Stimulated activated CD4-positive, alpha-beta T cell treated with anti-CD3 and anti-CD28 coated beads, TNF-alpha, amount 100 ng/mL, for 24 hours (primary cell): ENCODE data around the gene LCNL1.
"Not testable (repeated sequence)": the region's sequence is repeated elsewhere in the genome, so short reads cannot be mapped to it uniquely, and the experiment has no call there.

Source experiments
- DNase-seq, 3 experiments: peaks; one replicate each; pipeline ENCODE4 v3.0.0-alpha.2; 2020; ENCODE audit warnings: low read depth in 3 of 3

The LCNL1 gene

DNA sequence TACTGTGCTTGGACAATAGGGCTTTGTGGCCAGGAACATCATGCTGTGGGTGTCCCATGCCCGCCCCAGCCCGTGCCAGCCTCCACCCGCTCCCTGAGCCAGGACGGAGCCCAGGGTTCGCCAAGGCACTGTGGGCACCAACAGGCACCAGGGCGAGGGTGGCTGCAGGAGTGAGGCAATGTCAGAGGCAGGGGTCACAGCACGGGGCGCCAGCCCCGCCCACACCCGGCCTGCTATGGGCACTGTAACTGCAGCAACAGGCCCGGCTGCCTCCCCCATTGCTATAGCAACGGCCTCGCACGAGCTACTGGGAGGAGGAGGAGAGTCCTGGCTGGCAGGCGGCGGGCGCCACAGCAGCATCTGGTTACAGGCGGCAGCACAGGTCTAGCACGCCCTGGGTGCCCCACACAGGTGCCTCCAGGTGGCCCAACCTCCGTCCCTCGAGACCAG is 42.7 kb downstream of the LCNL1 start:
- no peak for DNase-seq

DNA sequence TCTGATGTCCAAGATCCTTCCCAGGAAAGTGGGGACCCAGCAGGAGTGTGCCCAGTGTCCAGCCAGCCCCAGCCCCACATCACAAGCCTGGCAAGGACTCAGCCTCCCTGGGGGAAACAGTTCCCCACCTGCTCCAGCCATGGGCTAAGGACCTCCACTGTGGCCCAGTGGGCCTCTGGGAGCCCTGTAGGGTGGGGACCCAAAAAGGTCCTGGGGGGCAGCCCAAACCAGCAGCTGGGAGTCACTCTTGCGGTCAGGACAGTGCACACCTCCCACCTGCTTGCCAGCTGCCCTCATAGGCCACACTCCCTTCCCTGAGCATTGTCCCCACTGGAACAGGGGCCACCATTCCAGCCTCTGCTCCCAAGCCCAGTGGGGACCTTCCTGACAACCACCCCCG is 43.6 kb downstream of the LCNL1 start:
- no peak for DNase-seq

DNA sequence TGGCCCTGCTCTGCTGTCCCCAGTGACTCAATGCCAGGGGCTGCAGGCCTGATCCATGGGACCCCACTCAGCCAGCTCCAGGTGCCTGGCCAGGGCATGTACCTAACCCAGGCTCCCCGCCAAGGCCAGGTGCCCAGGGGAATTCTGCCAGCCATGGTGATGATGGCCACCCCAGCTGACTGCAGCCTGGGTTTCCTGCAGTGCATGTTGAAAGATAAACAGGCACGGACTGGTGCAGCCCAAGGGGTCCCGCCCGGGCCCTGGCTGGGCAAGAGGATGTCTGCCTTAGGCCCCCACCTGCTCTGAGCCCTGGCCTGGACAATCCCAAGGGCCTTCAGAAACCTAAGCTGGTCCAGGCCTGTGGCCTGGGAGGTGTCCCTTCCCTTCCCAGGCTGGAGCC is 44.0 kb downstream of the LCNL1 start:
- no peak for DNase-seq

DNA sequence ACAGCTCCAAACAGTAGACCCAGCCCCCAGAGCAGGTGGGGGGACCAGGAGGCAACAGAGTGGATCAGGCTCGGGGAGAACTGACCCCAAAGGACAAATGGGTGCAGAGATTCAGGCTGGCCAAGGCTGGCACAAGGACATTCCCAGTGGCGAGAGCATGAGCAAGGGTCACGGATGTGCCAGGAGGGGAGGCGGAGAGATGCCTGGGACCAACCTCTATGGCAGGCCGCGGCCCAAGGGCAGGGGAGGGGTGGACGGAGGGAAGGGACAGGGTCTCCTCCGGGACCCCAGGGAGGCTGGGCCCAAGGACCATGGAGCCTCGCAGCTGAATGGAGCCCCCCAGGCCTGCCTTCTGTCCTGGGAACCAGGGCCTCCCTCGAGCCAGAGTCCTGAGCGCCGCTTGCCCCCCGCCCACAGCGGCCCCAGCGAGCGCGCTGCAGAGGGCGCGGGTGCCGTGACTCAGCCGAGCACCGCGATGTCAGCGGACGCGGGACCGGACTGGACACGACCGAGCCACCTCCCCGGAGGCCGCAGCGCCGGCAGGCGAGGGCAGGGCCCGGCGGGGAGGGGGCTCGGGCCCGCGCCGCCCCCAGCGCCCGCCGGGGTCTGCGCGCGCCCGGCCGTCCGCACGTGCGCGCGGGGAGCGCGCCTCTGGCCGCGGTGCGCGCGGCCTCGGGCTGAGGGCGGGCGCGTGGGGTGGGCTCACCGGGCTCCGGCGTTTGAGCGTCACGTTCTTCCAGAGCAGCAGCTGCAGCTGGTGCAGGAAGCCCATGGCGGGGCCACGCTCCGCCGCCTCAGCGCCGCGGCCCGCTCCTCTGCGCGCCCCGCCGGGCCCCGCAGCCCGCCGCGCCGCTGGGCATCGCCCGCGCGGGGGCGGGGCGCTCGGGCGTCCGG is 44.8 kb downstream of the LCNL1 start, which contains the start of gene ABCA2:
Gene ABCA2 (minus strand): TSS at position 869 of the 894 bp plus-strand sequence. CDS start 97 bp downstream, at position 772.
- no peak for DNase-seq

DNA sequence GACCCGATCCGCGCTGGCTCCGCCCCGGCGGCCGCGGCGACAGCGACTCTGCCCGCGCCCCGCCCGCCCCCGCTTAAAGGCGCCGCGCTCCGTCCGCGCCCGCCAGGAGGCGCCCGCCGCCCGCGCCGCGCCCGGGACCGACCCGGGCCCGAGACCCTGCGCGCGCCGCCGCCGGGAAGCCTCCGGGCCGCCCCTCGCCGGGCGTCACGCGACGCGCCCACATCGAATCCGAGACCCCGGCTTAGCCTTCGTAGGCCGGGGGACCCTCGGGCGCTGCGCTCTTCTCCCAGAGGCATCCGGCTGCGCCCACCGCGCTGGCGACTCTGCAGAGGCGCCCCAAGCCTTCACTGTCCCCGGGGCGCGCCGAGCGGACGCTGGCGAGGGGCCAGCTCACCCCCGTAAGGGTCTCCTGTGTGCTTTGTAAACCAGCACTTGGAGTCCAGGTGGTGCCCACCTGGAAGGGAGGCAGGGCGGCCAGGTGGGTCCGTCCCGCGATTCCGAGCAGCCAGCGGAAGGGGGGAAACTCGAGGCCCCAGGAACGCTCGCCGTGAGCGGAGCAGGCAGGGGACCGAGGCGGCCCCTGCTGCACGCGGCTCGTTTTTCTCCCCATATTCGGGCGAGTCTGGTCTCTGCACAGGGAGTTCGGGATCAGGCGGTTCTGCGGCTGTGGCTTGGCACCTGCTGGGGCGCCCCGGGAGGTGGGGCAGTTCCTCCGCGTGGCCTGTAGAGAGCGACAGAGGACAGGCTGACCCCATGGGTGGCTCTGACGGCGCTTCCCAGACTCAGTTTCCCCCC is 45.7 kb downstream of the LCNL1 start:
- peak in 2 of 3 experiments; percentile 45 to 67 for DNase-seq

DNA sequence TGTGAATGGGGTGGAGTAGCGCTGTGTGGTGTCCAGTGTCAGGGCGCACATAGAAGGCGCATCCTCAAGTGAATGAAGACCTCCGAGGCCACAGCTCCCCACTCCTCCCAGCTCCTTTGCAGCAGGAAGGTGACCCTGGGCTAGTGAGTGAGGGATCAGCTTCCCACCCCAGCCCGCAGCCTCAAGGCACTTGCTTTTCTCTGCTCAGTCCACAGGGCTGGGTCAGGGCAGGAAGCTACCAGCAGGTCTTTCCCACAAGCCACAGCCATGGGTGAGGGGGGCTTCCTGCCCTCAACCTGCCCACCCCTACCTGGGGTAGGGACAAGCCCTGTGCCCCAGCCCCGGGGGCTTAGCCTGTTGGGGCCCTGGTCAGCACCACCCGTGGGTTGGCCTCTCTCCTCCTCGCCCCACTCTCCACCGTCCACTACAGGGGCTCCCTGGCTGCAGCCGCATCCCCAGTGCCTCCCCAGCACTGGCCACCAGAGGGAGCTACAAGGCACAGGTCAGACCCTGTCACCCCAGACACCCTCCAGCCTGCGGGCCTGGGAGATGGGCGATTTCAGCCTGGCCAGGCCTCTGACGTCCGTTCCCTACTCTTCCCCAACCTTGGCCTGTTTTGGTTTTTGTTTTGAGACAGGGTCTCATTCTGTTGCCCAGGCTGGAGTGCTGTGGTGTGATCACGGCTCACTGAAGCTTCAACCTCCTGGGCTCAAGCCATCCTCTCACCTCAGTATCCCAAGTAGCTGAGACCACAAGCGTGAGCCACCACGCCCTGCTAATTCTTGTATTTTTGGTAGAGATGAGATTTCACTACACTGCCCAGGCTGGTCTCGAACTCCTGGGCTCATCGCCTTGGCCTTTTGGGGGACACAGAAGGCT is 46.5 kb downstream of the LCNL1 start:
- DNase-seq, result peak; percentile 35 to 73 (median 52)

DNA sequence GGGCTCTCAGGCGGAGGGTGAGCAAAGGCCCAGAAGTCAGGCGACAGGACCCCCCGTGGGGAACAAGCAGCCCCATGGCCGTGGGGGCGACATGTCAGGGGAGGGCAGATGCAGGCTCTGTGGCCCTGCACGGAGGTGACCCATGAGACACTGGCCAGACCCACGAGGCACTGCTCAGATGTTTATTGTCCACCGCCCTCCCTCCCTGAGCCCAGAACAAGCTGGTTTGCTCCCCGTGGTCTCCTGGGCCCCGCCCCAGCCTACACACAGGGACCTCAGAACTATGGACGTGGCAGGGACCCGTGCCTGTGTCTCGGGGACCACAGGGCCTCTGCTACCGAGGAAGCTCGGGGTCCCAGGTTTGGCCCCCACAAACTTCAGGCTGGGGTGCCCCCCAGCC is 47.2 kb downstream of the LCNL1 start:
- no peak for DNase-seq

DNA sequence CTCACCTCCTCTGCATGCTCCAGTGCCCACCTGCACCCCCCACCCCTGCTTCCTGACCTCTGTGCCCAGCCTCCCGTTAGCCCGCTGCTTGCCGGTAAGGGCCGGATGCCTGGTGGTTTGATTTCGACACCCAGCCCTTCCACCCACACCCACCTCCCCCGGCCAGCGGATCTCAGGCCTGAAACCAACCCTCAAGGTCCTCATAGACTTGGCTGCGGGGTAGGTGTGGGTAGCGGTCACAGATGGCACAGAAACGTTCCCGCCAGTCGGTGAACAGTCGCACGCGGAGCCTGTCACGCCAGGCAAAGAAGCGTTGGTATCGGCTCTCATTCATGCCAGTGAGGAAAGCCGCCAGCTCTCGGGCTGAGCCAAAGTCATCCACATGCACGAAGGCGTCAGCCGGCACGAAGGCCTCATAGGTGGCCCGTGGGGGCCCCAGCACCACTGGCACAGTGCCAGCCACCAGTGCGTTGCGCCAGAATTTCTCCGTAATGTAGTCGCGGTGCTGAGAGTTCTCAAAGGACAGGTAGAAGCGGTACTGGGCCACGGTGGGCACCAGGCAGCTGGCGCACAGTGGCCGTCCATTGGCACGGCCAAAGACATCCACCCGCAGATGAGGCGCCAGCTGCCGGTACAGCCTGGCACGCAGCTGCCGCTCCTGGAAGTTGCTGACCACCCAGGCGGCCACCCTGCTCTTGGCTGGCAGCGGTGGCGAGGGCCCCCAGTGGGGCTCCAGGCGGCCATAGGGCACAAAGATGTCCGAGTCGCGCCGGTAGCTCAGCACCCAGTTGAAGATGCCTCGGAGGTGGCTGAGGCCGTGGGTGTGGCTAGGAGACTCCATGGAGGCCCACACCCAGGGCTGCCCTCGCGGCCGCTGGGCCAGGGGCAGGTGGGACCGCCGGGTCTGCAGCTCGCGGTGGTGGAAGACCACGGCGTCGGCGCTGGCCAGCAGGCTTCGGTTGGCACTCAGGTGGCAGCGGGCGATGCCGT is 48.0 kb downstream of the LCNL1 start:
- peak in 1 of 3 experiments; percentile 46 for DNase-seq

DNA sequence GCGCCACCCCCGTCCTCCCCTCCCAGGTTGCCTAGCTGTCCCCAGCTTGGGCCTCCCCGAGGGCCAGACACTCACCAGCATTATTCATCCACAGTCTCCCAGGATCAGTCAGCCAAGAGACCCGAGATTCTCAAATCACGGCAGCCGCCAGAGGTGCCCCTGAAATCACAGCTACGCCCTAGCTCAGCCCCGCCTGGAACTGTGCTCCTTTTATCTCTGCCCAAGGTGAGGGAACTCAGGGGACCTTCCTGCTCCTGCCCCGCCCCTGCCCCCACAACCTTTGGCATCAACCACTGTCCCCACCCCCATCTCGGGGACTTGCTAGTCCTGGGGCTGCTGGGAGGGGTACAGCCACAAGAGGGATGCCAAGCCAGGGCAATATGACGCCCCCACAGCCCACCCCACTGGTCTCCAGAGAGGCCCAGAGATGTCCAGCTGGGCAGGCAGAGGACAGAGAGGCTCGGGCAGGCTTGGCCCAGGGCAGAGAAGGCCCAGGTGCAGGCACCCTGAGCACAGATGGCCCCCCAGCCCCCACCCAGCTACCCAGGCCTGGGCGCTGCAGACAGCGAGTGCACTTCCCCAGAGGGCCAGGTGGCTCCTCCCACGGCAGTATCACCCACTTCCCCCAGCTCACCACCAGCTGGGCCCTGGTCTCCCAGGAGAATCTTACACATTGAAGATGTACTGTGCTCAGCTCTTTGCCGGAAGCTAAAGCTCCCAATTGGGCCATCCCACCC is 49.3 kb downstream of the LCNL1 start, which contains the start of gene FUT7:
Gene FUT7 (minus strand): TSS at position 185 of the 737 bp plus-strand sequence. CDS start 97 bp downstream, at position 88.
- no peak for DNase-seq

DNA sequence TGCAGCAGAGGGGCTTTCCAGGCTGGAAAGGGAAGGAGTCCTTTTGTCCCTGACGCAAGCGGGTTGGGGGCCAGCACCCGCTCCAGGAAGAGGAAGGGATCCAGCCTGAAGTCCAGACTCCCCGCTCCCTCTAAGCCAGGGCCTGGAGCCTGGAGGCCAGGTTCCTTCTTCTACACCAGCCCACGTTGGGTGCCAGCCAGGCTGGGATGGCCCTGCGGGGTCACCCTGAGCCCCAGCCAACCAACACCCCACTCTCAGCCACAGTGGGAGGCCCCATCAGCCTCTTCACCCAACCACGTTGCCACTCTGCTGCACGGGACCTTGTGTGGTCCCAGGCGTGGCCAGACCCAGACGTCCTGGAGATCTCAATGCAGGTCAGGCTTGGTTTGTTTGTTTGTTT is 50.1 kb downstream of the LCNL1 start:
- DNase-seq, result no peak

DNA sequence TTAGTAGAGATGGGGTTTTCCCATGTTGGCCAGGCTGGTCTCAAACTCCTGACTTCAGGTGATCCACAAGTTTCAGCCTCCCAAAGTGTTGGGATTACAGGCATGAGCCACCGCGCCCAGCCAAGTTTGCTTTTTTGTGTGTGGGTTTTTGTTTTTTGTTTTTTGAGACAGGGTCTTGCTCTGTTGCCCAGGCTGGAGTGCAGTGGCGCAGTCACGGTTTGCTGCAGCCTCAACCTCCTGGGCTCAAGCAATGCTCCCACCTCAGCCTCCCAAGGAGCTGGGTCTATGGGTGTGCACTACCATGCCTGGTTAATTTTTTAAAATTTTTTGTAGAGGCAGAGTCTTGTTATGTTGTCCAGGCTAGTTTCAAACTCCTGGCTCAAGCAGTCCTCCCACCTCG is 50.7 kb downstream of the LCNL1 start:
- not testable (repeated sequence) for DNase-seq

DNA sequence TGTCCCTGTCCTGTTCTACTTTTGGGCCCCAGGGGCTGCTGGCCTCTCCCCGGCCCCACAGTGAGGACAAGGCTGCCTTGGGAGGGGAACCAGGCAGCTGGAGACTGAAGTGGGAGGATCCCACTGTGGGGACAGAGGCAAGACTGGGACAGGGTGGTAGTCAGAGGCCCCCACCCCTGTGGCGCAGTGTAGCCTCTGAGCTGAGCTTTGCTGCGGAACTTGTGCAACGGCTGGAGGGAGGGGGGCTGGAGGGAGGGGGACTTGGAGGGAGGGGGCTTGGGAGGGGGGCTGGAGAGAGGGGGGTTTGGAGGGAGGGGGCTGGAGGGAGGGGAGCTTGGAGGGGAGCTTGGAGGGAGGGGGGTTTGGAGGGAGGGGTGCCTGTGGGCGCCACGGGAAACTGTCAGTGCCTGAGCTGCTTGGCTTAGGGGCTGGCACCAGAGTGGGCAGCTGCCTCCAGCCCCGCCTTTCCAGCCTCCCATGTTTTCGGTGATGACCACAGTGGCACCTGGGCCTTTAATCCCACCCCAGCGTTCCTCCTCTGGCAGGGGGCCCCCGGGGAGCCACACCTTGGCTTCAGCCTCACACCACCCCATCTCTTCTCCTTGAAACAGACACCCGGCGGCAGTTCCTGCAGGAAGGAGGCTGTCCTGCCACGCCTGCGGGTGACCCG is 51.4 kb downstream of the LCNL1 start:
- DNase-seq, result no peak

DNA sequence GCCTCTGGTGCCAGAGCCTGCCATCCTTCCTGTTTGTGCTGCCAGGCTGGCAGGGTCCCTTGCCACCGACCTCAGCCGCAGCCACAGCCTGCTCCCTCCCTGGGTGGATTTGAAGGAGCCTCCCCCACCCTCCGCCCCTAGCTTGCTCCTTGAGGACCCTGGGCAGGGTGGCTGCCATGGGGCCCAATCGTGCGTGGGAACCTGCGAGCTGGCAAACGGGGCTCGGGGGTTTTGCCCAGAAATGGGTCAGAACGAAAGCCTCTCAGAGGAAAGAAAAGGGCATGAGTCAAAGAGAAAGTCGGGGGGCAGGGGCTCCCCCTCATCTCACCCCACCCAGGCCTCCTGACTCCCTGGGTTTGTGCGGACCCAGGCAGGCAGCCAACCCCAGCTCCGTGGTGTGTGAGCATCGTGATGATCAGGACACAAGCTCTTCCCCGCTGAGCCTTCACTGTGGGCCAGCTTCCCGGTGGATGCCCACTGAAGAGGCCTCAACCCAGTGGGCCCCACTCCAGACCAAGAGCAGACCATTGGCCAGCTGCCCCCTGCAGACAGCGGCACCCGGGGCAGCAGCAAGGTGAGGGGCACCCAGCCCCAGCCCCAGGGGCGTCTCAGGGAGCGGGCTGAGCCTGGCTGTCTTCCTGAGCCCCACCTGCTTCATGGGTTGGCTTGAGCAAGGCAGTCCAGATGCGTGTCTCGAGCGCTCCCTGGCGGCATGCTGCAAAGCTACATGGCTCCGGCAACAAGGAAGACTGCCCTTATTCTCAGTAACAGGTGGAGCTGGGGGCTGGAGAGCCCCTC is 52.1 kb downstream of the LCNL1 start:
- peak; percentile 68 to 86 (median 76) for DNase-seq
